Activated T-cell treated with anti-CD3 and anti-CD28 coated beads, Interleukin-2, amount 50 U/mL, for 72 hours (primary cell): ENCODE results near the gene ATG101. TPM values are rescaled to one million over a fixed set of nuclear protein-coding genes. Genes with fewer than 3 reads are reported as not detected.

ENCODE experiments used
- ATAC-seq, 2 donors: fragments of 150-1000 bp; cut with Tn5 transposase; replicated peaks in 1 of 2; 2 replicates each; pipeline ENCODE4 v1.10.0; 2021; ENCODE audit warnings: moderate library complexity in 2 of 2, mild to moderate bottlenecking in 1 of 2
- DNase-seq, 2 donors: peaks; one replicate each; pipeline ENCODE4 v3.0.0; 2021 to 2022; ENCODE audit warnings: mixed read lengths in 1 of 2
- H3K27ac Mint-ChIP-seq: one replicate; pipeline ENCODE4 v1.8.0; 2022; ENCODE audit warnings: mild to moderate bottlenecking, moderate library complexity, mixed read lengths
- H3K27me3 Mint-ChIP-seq: one replicate; pipeline ENCODE4 v1.8.0; 2022; ENCODE audit warnings: low read depth, mixed read lengths
- H3K36me3 Mint-ChIP-seq, 2 donors: one replicate each; pipeline ENCODE4 v1.8.0; 2022; ENCODE audit warnings: mixed read lengths in 2 of 2, mild to moderate bottlenecking in 1 of 2; ENCODE audit not compliant: insufficient read depth in 2 of 2
- H3K4me1 Mint-ChIP-seq: one replicate; pipeline ENCODE4 v1.8.0; 2022; ENCODE audit warnings: low read depth, mixed read lengths
- H3K4me3 Mint-ChIP-seq, 2 donors: one replicate each; pipeline ENCODE4 v1.8.0; 2022; ENCODE audit warnings: mild to moderate bottlenecking in 2 of 2, mixed read lengths in 2 of 2, moderate library complexity in 2 of 2
- H3K9me3 Mint-ChIP-seq, 2 donors: one replicate each; pipeline ENCODE4 v1.8.0; 2022; ENCODE audit warnings: mixed read lengths in 2 of 2
- total RNA-seq, 2 donors: library from RNA; stranded (reverse); gene quantifications; one replicate each; pipeline ENCODE4 v1.2.3, GENCODE V29; 2022

Gene ATG101
- total RNA-seq, 2 donors from 2014 or later, result 52.6 to 53.4 TPM

DNA sequence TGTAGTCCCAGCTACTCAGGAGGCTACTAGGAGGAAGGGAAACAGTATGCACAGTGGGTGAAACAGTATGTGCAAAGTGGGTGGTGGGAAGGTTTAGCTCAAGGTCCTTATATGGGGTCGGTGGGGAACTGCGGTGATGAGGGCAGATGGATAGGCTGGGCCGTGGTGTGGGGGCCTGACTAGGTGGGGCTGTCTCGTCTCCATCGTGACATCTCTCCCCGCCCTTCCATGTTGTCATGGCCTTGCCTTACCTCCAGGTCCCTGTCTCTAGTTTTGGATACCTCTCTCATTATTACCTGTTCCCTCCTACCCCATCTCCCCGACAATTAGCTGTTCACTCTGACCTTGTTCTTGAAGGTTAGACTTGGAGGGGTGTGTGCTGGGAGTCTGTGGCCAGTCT is 22.9 kb upstream of the ATG101 start:
- Mint-ChIP-seq H3K36me3 (peaks cover 4 to 6% of the 10 kb centered on the region in 2 donors), H3K27me3 (no peaks in the 10 kb centered on the region), H3K4me1 (peaks cover 41% of the 10 kb centered on the region), H3K27ac (no peak overlapping the region), H3K4me3 (no peak overlapping the region), H3K9me3 (no peaks in the 10 kb centered on the region)
- ATAC-seq (no peak), DNase-seq (no peak)

- H3K4me3 Mint-ChIP-seq, result peak overlapping the region; percentile 93 to 98
Observed at GRCh38 chr12:52049286-52049685, 20.5 kb upstream of the ATG101 start.

GRCh38 chr12:52049688-52050087 is 20.1 kb upstream of the ATG101 start:
- H3K4me1 Mint-ChIP-seq, result peaks cover 48% of the 10 kb centered on the region
- peak overlapping the region; percentile 93 to 98 for H3K4me3 Mint-ChIP-seq
- peak overlapping the region; percentile 6 for H3K27ac Mint-ChIP-seq
- DNase-seq (no peak), ATAC-seq (no peak)
- H3K9me3 Mint-ChIP-seq, result no peaks in the 10 kb centered on the region
- peaks cover 7 to 11% of the 10 kb centered on the region in 2 donors for H3K36me3 Mint-ChIP-seq
- no peaks in the 10 kb centered on the region for H3K27me3 Mint-ChIP-seq

More at GRCh38 chr12:52049286-52049685, 20.5 kb upstream of the ATG101 start:
- peaks cover 48% of the 10 kb centered on the region for H3K4me1 Mint-ChIP-seq
- ATAC-seq, result no peak
- peaks cover 7 to 11% of the 10 kb centered on the region in 2 donors for H3K36me3 Mint-ChIP-seq
- peak overlapping the region; percentile 6 for H3K27ac Mint-ChIP-seq
- DNase-seq, result no peak
- H3K9me3 Mint-ChIP-seq, result no peaks in the 10 kb centered on the region
- no peaks in the 10 kb centered on the region for H3K27me3 Mint-ChIP-seq

DNA sequence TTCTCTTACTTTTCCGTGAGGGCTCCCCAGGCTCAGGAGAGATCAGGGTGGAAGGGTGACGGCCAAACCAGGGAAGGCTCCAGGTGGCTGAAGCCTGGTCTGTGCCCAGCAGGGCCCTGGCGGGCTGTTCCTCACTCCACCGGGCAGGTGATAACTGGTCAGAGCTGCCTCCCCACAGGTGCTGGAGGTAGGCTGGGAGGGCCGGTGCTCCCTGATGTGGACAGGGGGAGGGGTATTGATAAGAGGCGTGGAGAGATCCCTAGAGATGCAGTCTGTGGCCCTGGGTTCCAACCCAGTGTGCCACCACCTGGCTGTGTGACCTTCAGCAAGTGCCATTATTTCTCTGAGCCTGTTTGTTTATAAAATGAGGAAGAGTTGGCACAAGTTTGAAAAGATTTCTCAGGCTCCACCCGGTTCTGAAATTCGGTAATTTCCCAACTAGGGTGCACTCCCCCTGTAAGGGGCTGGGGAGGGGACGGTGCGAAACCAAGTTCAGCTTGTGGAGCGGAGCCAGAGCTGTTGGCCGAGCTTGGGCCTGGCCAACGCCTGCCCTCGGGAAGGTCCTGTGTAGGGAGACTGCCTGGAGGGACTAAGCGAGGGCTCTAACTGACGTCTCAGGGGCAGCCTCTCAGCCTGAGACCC is 19.5 kb upstream of the ATG101 start:
- ATAC-seq, result no peak
- H3K36me3 Mint-ChIP-seq, result peaks cover 9 to 11% of the 10 kb centered on the region in 2 donors
- peaks cover 47% of the 10 kb centered on the region for H3K4me1 Mint-ChIP-seq
- H3K9me3 Mint-ChIP-seq, result no peaks in the 10 kb centered on the region
- DNase-seq, result no peak
- H3K27ac Mint-ChIP-seq, result peak overlapping the region; percentile 84
- no peaks in the 10 kb centered on the region for H3K27me3 Mint-ChIP-seq
- peak overlapping the region; percentile 93 to 98 for H3K4me3 Mint-ChIP-seq

DNA sequence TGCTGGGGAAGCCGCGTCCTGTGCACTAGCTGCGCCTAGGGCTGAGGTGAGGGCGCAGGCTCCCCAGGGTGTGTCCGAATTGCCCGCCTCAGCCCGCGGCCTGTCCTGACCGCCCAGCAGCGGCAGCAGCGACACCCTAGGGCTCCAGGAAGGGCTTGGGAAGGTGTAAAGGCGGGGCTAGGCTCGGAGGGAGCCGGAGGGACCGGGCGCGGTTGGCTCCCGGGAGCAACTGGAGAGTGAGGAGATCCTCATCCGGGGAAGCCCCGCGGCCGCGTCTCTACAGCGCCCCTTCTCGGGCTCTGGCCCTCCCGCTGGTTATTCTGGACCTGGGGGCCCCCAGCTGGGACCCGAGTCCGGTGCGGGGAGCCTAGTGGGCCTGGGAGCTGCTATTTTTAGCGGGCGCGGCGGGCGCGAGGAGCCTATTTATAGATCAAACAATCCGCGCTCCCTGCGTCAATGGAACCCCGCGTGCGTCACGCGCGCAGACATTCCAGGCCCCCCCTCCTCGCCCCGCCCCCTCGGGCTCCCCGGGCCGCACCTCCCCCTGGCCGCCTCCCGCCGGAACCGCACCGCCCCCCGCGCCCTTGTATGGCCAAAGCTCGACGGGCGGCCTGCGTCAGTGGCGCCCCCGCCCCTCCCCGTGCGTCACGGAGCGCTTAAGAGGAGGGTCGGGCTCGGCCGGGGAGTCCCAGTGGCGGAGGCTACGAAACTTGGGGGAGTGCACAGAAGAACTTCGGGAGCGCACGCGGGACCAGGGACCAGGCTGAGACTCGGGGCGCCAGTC is 18.8 kb upstream of the ATG101 start, which contains the start of gene NR4A1:
NR4A1 (plus strand) TSS at position 685 of the 784 bp plus-strand sequence. CDS start 2,887 bp downstream, outside the sequence.
- Mint-ChIP-seq H3K4me1 (peaks cover 40% of the 10 kb centered on the region), H3K9me3 (no peaks in the 10 kb centered on the region), H3K27me3 (no peaks in the 10 kb centered on the region), H3K27ac (peak within 1 kb of the TSS; percentile 84), H3K36me3 (peaks cover 9 to 11% of the 10 kb centered on the region in 2 donors), H3K4me3 (peak within 1 kb of the TSS; percentile 93 to 98)
- peak; percentile 98 to 99 for DNase-seq
- peak; percentile 92 for ATAC-seq

DNA sequence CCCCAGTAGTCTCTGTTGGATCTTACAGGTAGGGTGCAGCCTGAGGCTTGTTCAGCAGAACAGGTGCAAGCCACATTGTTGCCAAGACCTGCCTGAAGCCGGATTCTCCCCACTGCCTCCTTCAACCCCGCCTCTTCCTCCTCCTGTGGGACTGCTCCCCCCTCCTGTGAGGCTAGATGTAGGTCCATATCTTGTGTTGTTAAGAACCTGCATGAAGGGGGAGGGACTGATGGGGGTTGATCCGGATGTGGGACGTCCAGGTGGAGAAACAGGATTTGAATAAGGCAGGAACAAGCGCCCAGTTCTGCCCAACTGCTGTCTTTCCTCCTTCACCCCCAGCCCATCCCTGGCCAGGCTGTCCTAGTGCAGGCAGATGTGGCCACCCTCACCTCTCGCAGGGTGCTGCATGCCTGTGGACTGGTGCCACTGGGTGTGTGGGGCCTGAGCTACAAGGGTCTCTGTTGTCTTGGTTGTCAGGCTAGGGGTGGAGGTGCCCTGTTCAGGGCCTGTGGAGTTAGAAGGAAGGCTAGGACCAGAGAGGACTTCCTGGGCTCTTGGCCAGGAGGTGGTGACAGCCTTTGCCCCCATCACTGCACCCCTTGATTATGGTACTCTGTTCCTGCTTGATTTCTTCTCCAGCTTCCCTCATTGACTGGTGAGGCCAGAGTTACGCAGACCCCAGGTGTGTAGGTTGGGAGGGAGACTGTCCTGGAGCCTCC is 17.2 kb upstream of the ATG101 start:
- H3K4me1 Mint-ChIP-seq, result peaks cover 43% of the 10 kb centered on the region
- no peak for ATAC-seq
- DNase-seq, result no peak
- peak overlapping the region; percentile 70 for H3K27ac Mint-ChIP-seq
- H3K27me3 Mint-ChIP-seq, result no peaks in the 10 kb centered on the region
- H3K36me3 Mint-ChIP-seq, result peaks cover 11 to 17% of the 10 kb centered on the region in 2 donors
- H3K9me3 Mint-ChIP-seq, result no peaks in the 10 kb centered on the region
- H3K4me3 Mint-ChIP-seq, result peak overlapping the region; percentile 93 to 98

DNA sequence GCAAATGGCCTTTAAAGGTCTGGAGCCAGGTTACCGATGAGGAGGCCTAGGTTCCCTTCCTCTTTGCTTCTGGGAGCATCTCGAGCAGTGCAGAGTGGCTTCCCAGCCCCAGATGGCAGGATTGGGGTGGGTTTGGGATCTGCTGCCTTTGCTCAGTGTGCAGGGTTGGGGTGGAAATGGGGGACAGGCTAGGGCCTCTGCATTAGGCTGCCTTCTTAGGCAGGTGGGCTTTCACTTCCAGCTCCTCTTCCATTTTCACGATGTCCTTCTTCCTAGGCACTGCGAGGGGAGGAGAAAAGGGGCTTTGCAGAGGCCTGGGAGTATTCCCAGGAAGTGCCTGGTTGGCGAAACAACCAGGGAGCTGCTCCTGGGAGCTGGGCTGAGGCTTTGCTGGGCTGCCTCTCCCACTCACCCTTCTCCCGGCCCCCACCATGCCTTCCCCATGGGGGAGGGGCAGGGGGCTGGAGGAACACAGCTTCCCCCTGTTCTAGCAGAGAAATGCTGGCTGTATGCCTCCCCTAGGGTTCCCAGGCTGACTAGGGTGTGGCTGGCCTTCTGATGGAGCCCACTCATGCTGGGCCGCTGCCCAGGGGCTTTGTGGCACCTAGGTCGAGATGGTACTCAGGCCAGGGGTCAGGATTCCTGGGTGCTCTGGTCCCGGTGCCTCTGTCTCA is 16.1 kb upstream of the ATG101 start:
- Mint-ChIP-seq H3K36me3 (peaks cover 15 to 17% of the 10 kb centered on the region in 2 donors), H3K27me3 (no peaks in the 10 kb centered on the region), H3K9me3 (no peaks in the 10 kb centered on the region), H3K27ac (no peak overlapping the region), H3K4me1 (peaks cover 43% of the 10 kb centered on the region), H3K4me3 (peak overlapping the region; percentile 93 to 98)
- ATAC-seq, result no peak
- no peak for DNase-seq

DNA sequence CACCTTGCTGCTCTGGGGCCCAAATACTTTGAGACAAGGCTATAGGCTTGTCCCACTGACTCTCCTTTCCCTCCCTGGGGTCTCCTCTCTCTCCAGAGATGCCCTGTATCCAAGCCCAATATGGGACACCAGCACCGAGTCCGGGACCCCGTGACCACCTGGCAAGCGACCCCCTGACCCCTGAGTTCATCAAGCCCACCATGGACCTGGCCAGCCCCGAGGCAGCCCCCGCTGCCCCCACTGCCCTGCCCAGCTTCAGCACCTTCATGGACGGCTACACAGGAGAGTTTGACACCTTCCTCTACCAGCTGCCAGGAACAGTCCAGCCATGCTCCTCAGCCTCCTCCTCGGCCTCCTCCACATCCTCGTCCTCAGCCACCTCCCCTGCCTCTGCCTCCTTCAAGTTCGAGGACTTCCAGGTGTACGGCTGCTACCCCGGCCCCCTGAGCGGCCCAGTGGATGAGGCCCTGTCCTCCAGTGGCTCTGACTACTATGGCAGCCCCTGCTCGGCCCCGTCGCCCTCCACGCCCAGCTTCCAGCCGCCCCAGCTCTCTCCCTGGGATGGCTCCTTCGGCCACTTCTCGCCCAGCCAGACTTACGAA is 15.4 kb upstream of the ATG101 start:
- Mint-ChIP-seq H3K4me3 (peak overlapping the region; percentile 46 to 98), H3K27me3 (no peaks in the 10 kb centered on the region), H3K36me3 (peaks cover 13 to 15% of the 10 kb centered on the region in 2 donors), H3K4me1 (peaks cover 40% of the 10 kb centered on the region), H3K9me3 (no peaks in the 10 kb centered on the region), H3K27ac (no peak overlapping the region)
- ATAC-seq, result no peak
- no peak for DNase-seq

DNA sequence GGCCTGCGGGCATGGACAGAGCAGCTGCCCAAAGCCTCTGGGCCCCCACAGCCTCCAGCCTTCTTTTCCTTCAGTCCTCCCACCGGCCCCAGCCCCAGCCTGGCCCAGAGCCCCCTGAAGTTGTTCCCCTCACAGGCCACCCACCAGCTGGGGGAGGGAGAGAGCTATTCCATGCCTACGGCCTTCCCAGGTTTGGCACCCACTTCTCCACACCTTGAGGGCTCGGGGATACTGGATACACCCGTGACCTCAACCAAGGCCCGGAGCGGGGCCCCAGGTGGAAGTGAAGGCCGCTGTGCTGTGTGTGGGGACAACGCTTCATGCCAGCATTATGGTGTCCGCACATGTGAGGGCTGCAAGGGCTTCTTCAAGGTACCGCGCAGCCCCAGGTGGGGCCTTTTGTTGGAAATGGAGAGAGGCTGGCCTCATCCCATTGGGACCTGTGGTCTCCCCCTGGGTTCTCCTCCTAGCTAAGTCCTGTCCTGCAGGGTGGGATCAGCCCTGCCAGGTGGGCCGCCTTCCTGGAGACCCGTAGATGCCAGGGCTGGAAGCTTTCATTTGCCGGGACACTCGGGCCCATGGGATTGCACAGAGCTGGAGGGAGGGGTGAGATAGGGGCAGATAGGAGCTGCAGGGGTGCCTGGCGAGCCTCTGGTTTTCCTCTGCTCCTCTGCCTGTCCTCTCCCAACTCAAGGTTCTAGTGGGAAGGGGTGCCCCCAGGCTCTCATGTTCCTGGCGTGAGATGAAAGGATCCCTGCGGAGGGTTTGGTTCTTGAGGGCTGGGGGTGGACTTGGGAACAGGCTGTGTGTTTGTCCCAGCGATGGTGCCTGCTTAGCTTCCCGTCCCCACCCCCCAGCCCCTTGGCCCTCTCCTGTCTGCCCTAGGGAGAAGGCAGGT is 14.7 kb upstream of the ATG101 start:
- ATAC-seq, result no peak
- H3K27me3 Mint-ChIP-seq, result no peaks in the 10 kb centered on the region
- DNase-seq, result no peak
- no peak overlapping the region for H3K27ac Mint-ChIP-seq
- H3K4me3 Mint-ChIP-seq, result peak overlapping the region in 1 of 2 donors; percentile 98
- H3K4me1 Mint-ChIP-seq, result peaks cover 32% of the 10 kb centered on the region
- peaks cover 13 to 15% of the 10 kb centered on the region in 2 donors for H3K36me3 Mint-ChIP-seq
- H3K9me3 Mint-ChIP-seq, result no peaks in the 10 kb centered on the region

DNA sequence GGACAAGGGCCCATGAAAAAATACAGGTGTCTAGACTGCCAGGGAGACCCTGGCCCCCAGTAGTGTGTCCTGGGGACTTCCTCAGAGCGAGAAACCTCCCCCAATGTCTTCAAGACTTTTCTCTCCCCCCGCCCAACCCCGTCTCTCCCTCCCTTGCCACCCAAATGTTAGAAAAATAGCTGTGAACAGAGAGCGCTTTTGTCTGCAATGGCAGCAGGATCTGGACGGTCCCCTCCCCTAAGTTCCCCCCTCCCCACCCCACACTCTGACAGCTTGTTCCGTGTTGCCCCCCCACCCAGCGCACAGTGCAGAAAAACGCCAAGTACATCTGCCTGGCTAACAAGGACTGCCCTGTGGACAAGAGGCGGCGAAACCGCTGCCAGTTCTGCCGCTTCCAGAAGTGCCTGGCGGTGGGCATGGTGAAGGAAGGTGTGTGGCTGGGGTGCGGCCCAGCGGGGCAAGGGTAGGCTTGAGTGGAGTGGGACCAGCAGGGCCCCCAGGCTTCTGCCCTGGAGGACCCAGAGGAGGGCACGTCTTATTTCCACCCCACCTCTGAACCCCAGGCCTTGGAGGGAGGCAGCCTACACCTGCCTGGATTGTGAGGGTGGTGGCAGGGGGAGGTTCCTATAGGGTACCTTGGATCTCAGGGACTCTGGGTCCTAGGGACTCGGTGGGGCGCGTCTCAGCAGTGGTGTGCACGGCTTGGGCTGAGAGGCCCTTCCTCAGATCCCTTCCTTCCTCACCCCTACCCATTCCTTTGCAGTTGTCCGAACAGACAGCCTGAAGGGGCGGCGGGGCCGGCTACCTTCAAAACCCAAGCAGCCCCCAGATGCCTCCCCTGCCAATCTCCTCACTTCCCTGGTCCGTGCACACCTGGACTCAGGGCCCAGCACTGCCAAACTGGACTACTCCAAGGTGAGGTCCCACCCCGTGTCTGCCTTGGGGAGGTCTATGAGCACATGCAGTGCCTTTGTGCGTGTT is 13.8 kb upstream of the ATG101 start:
- peaks cover 13 to 15% of the 10 kb centered on the region in 2 donors for H3K36me3 Mint-ChIP-seq
- no peaks in the 10 kb centered on the region for H3K27me3 Mint-ChIP-seq
- H3K4me1 Mint-ChIP-seq, result peaks cover 27% of the 10 kb centered on the region
- DNase-seq, result no peak
- ATAC-seq, result no peak
- no peak overlapping the region for H3K4me3 Mint-ChIP-seq
- H3K9me3 Mint-ChIP-seq, result no peaks in the 10 kb centered on the region
- H3K27ac Mint-ChIP-seq, result no peak overlapping the region
